Renal cortex interstitium (tissue), 11 donors: ENCODE data around the gene KCTD12. TPM values are rescaled to one million over a fixed set of nuclear protein-coding genes. Genes with fewer than 3 reads are reported as not detected.
A peak's percentile ranks its signal among the peaks of the same experiment; 100 is the strongest.
"Not testable (repeated sequence)": the region's sequence is repeated elsewhere in the genome, so short reads cannot be mapped to it uniquely, and the experiment has no call there.

Source experiments
- DNase-seq, 11 donors: peaks; one replicate each; pipeline ENCODE4 v3.0.0-alpha.2; 2013; ENCODE audit warnings: low read depth in 9 of 11, low spot score in 4 of 11; ENCODE audit errors: extremely low read depth in 1 of 11
- polyA plus RNA-seq, 3 donors: library from polyadenylated mRNA; unstranded; fragments of 120-200 nt; gene quantifications; one replicate each; pipeline ENCODE4 v1.2.1, GENCODE V29; 2013; ENCODE audit not compliant: insufficient read length in 3 of 3

KCTD12 gene
- polyA plus RNA-seq, 3 donors: 87.9 to 92.8 (median 90.1) TPM

- DNase-seq: not testable (repeated sequence)
These were observed 11.0 kb upstream of the KCTD12 start for GRCh38 chr13:76897171-76897570.

GRCh38 chr13:76894401-76895110 lies 8.4 kb upstream of the KCTD12 start:
- DNase-seq: no peak

GRCh38 chr13:76892488-76892887 lies 6.3 kb upstream of the KCTD12 start:
- DNase-seq: no peak

- no peak for DNase-seq
These were observed 3.8 kb upstream of the KCTD12 start for GRCh38 chr13:76890021-76890420.

GRCh38 chr13:76889254-76889653 lies 3.0 kb upstream of the KCTD12 start:
- no peak for DNase-seq

GRCh38 chr13:76888421-76888820 lies 2.2 kb upstream of the KCTD12 start:
- no peak for DNase-seq

- peak in 5 of 11 donors; percentile 4 to 23 (median 14) for DNase-seq
These were observed 915 bp upstream of the KCTD12 start for GRCh38 chr13:76887076-76887563.

GRCh38 chr13:76886005-76886291 lies 257 bp downstream of the KCTD12 start:
- DNase-seq: peak in 1 of 11 donors; percentile 12

GRCh38 chr13:76885203-76886004 lies 801 bp downstream of the KCTD12 start:
- DNase-seq: peak in 9 of 11 donors; percentile 47 to 66 (median 58)

- DNase-seq: peak in 1 of 11 donors; percentile 6
These were observed 1.4 kb downstream of the KCTD12 start for GRCh38 chr13:76884907-76885202.

- DNase-seq: peak in 9 of 11 donors; percentile 22 to 46 (median 31)
These were observed 1.9 kb downstream of the KCTD12 start for GRCh38 chr13:76884186-76884906.

GRCh38 chr13:76883236-76883635 lies 3.0 kb downstream of the KCTD12 start:
- no peak for DNase-seq

- DNase-seq: no peak
These were observed 3.8 kb downstream of the KCTD12 start for GRCh38 chr13:76882431-76882830.

GRCh38 chr13:76879883-76880270 lies 6.3 kb downstream of the KCTD12 start:
- no peak for DNase-seq

GRCh38 chr13:76879203-76879882 lies 6.9 kb downstream of the KCTD12 start:
- DNase-seq: peak in 1 of 11 donors; percentile 10

GRCh38 chr13:76878043-76878442 lies 8.2 kb downstream of the KCTD12 start:
- DNase-seq: no peak

GRCh38 chr13:76875271-76875815 lies 10.9 kb downstream of the KCTD12 start:
- no peak for DNase-seq

GRCh38 chr13:76874479-76874878 lies 11.7 kb downstream of the KCTD12 start:
- DNase-seq: no peak

GRCh38 chr13:76873445-76873844 lies 12.8 kb downstream of the KCTD12 start:
- no peak for DNase-seq
